SK-N-SH treated with all-trans-retinoic acid at 6 μM for 48 hours (cell line): ENCODE measurements around the gene UGT1A9.

Source experiments
- ATAC-seq: fragments of 200-7000 bp; cut with Tn5 transposase; 3 replicates; pipeline ENCODE4 v1.9.1; 2020; ENCODE audit warnings: mild to moderate bottlenecking, moderate library complexity
- ARNTL ChIP-seq: fragments of 450-650 bp; formaldehyde crosslinking; IDR thresholded peaks from 2 replicates; pipeline ENCODE4 v1.5.0; 2020; ENCODE audit warnings: low read depth, mild to moderate bottlenecking, moderate library complexity, borderline replicate concordance
- BACH2 ChIP-seq: fragments of 250-450 bp; sonication (Bioruptor Pico); IDR thresholded peaks from 2 replicates; pipeline ENCODE4 v1.9.0; 2021; ENCODE audit warnings: mild to moderate bottlenecking, borderline replicate concordance
- CSDC2 ChIP-seq: fragments of 250-450 bp; sonication (Bioruptor Pico); IDR thresholded peaks from 2 replicates; pipeline ENCODE4 v1.5.0; 2020; ENCODE audit warnings: mild to moderate bottlenecking, moderate library complexity
- ESRRG ChIP-seq: fragments of 250-450 bp; sonication (Bioruptor Pico); IDR thresholded peaks from 2 replicates; pipeline ENCODE4 v1.6.1; 2021; ENCODE audit warnings: mild to moderate bottlenecking
- GLIS3 ChIP-seq: fragments of 250-450 bp; sonication (Bioruptor Pico); IDR thresholded peaks from 2 replicates; pipeline ENCODE4 v1.5.0; 2020; ENCODE audit warnings: mild to moderate bottlenecking, moderate library complexity
- ISL1 ChIP-seq: fragments of 250-450 bp; sonication (Bioruptor Pico); IDR thresholded peaks from 2 replicates; pipeline ENCODE4 v2.1.2; 2022; ENCODE audit warnings: mild to moderate bottlenecking, moderate library complexity
- OSR1 ChIP-seq: fragments of 250-450 bp; sonication (Bioruptor Pico); IDR thresholded peaks from 2 replicates; pipeline ENCODE4 v1.8.0; 2022; ENCODE audit warnings: moderate library complexity, mild to moderate bottlenecking, inconsistent platforms
- PPARA ChIP-seq: fragments of 250-450 bp; sonication (Bioruptor Pico); IDR thresholded peaks from 2 replicates; pipeline ENCODE4 v1.5.0; 2020; ENCODE audit warnings: mild to moderate bottlenecking, borderline replicate concordance
- RARB ChIP-seq: fragments of 250-450 bp; sonication (Bioruptor Pico); IDR thresholded peaks from 2 replicates; pipeline ENCODE4 v1.8.0; 2021; ENCODE audit warnings: mild to moderate bottlenecking, moderate library complexity
- SNAI2 ChIP-seq: fragments of 250-450 bp; sonication (Bioruptor Pico); IDR thresholded peaks from 2 replicates; pipeline ENCODE4 v1.5.0; 2020; ENCODE audit warnings: mild to moderate bottlenecking, moderate library complexity
- TCF4 ChIP-seq: fragments of 250-450 bp; sonication (Bioruptor Pico); IDR thresholded peaks from 2 replicates; pipeline ENCODE4 v1.8.0; 2021; ENCODE audit warnings: mild to moderate bottlenecking, moderate library complexity, borderline replicate concordance
- TOX ChIP-seq: fragments of 250-450 bp; sonication (Bioruptor Pico); IDR thresholded peaks from 2 replicates; pipeline ENCODE4 v1.8.0; 2021; ENCODE audit warnings: mild to moderate bottlenecking, moderate library complexity, borderline replicate concordance
- ZC3H10 ChIP-seq: fragments of 250-450 bp; sonication (Bioruptor Pico); IDR thresholded peaks from 2 replicates; pipeline ENCODE4 v1.5.1; 2021; ENCODE audit warnings: mild to moderate bottlenecking, moderate library complexity
- ZFP3 ChIP-seq: fragments of 250-450 bp; sonication (Bioruptor Pico); IDR thresholded peaks from 2 replicates; pipeline ENCODE4 v1.5.0; 2020; ENCODE audit warnings: mild to moderate bottlenecking, moderate library complexity
- ZFP30 ChIP-seq: fragments of 450-650 bp; formaldehyde crosslinking; IDR thresholded peaks from 2 replicates; pipeline ENCODE4 v1.5.0; 2022; ENCODE audit warnings: mild to moderate bottlenecking, moderate library complexity
- ZNF565 ChIP-seq: fragments of 450-650 bp; formaldehyde crosslinking; conservative IDR thresholded peaks from 2 replicates; pipeline ENCODE4 v1.5.0; 2020; ENCODE audit warnings: low read depth, mild to moderate bottlenecking, moderate library complexity
- ZNF70 ChIP-seq: fragments of 450-650 bp; formaldehyde crosslinking; IDR thresholded peaks from 2 replicates; pipeline ENCODE4 v1.5.0; 2020; ENCODE audit warnings: mild to moderate bottlenecking, moderate library complexity
- ZNF8 ChIP-seq: fragments of 450-650 bp; formaldehyde crosslinking; IDR thresholded peaks from 2 replicates; pipeline ENCODE4 v1.5.0; 2020; ENCODE audit warnings: mild to moderate bottlenecking, moderate library complexity
- TF ChIP-seq, protein P1 (sequence below): fragments of 250-450 bp; sonication (Bioruptor Pico); IDR thresholded peaks from 2 replicates; pipeline ENCODE4 v1.8.0; 2021; ENCODE audit warnings: low read depth, mild to moderate bottlenecking, moderate library complexity, borderline replicate concordance
- TF ChIP-seq, protein P2 (sequence below): fragments of 250-450 bp; sonication (Bioruptor Pico); IDR thresholded peaks from 2 replicates; pipeline ENCODE4 v1.5.1; 2020; ENCODE audit warnings: low read depth, mild to moderate bottlenecking, moderate library complexity
- TF ChIP-seq, protein P3 (sequence below): fragments of 250-450 bp; sonication (Bioruptor Pico); IDR thresholded peaks from 2 replicates; pipeline ENCODE4 v1.5.0; 2020; ENCODE audit warnings: mild to moderate bottlenecking, moderate library complexity
- TF ChIP-seq, protein P4 (sequence below): fragments of 250-450 bp; sonication (Bioruptor Pico); IDR thresholded peaks from 2 replicates; pipeline ENCODE4 v1.8.0; 2020; ENCODE audit warnings: mild to moderate bottlenecking, moderate library complexity, borderline replicate concordance

UGT1A9 gene

DNA sequence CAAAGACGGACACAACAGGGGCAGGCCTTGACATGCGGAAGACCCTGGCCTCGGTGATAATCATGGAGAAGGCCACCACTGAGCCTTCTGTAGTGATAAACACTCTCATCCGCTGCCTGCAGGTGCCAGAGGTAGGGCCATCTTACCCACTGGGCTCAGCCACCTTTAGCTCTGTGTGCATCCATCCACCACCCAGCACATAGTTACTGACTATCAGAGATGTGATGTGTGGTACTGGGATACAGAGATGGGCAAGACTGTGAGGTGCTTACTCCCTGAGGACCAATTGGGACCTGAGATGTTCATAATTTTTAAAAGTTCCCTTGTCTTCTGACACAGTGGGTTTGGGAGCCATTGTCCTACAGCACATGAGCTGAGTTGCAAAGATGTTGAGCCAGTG is 108.0 kb downstream of the UGT1A9 start:
- ATAC-seq: no peak
- no peak for TF ChIP-seq ZNF8 (CRISPR knock-in tag)
- TF ChIP-seq SNAI2 (CRISPR knock-in tag): no peak
- no peak for TF ChIP-seq OSR1 (CRISPR knock-in tag)
- no peak for TF ChIP-seq BACH2 (CRISPR knock-in tag)
- TF ChIP-seq, protein P1, sequence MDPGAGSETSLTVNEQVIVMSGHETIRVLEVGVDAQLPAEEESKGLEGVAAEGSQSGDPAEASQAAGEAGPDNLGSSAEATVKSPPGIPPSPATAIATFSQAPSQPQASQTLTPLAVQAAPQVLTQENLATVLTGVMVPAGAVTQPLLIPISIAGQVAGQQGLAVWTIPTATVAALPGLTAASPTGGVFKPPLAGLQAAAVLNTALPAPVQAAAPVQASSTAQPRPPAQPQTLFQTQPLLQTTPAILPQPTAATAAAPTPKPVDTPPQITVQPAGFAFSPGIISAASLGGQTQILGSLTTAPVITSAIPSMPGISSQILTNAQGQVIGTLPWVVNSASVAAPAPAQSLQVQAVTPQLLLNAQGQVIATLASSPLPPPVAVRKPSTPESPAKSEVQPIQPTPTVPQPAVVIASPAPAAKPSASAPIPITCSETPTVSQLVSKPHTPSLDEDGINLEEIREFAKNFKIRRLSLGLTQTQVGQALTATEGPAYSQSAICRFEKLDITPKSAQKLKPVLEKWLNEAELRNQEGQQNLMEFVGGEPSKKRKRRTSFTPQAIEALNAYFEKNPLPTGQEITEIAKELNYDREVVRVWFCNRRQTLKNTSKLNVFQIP (CRISPR knock-in tag): no peak
- TF ChIP-seq CSDC2: no peak
- no peak for TF ChIP-seq RARB (CRISPR knock-in tag)
- TF ChIP-seq ZFP3 (CRISPR knock-in tag): no peak
- TF ChIP-seq PPARA: no peak
- TF ChIP-seq, protein P2, sequence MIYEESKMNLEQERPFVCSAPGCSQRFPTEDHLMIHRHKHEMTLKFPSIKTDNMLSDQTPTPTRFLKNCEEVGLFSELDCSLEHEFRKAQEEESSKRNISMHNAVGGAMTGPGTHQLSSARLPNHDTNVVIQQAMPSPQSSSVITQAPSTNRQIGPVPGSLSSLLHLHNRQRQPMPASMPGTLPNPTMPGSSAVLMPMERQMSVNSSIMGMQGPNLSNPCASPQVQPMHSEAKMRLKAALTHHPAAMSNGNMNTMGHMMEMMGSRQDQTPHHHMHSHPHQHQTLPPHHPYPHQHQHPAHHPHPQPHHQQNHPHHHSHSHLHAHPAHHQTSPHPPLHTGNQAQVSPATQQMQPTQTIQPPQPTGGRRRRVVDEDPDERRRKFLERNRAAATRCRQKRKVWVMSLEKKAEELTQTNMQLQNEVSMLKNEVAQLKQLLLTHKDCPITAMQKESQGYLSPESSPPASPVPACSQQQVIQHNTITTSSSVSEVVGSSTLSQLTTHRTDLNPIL (CRISPR knock-in tag): no peak
- TF ChIP-seq ISL1 (CRISPR knock-in tag): no peak
- TF ChIP-seq TCF4: no peak
- TF ChIP-seq GLIS3: no peak
- no peak for TF ChIP-seq ESRRG (CRISPR knock-in tag)
- TF ChIP-seq, protein P3, sequence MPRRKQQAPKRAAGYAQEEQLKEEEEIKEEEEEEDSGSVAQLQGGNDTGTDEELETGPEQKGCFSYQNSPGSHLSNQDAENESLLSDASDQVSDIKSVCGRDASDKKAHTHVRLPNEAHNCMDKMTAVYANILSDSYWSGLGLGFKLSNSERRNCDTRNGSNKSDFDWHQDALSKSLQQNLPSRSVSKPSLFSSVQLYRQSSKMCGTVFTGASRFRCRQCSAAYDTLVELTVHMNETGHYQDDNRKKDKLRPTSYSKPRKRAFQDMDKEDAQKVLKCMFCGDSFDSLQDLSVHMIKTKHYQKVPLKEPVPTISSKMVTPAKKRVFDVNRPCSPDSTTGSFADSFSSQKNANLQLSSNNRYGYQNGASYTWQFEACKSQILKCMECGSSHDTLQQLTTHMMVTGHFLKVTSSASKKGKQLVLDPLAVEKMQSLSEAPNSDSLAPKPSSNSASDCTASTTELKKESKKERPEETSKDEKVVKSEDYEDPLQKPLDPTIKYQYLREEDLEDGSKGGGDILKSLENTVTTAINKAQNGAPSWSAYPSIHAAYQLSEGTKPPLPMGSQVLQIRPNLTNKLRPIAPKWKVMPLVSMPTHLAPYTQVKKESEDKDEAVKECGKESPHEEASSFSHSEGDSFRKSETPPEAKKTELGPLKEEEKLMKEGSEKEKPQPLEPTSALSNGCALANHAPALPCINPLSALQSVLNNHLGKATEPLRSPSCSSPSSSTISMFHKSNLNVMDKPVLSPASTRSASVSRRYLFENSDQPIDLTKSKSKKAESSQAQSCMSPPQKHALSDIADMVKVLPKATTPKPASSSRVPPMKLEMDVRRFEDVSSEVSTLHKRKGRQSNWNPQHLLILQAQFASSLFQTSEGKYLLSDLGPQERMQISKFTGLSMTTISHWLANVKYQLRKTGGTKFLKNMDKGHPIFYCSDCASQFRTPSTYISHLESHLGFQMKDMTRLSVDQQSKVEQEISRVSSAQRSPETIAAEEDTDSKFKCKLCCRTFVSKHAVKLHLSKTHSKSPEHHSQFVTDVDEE: no peak
- no peak for TF ChIP-seq TOX (CRISPR knock-in tag)
- TF ChIP-seq, all 23 proteins: peak for 0

DNA sequence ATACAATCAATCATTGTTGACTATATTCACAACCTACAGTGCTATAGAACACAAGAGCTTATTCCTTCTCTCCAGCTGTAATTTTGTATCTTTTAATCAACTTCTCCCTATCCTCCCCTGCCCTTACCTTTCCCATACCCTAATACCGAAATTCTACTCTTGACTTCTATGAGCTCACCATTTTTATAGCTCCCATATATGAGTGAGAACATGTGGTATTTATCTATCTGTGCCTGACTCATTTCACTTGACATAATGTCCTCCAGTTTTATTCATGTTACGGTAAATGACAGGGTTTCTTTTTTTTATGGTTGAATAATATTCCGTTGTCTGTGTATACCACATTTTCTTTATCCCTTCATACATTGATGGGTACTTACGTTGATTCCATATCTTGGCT is 109.1 kb downstream of the UGT1A9 start:
- ATAC-seq: no peak

More for the DNA sequence above, 109.1 kb downstream of the UGT1A9 start:
- TF ChIP-seq SNAI2 (CRISPR knock-in tag) (no peak), ZC3H10 (CRISPR knock-in tag) (no peak), ZFP3 (CRISPR knock-in tag) (no peak), OSR1 (CRISPR knock-in tag) (no peak), ESRRG (CRISPR knock-in tag) (no peak), ISL1 (CRISPR knock-in tag) (no peak), ZFP30 (CRISPR knock-in tag) (no peak), ARNTL (no peak), ZNF565 (no peak), PPARA (no peak), ZNF70 (no peak), GLIS3 (no peak)
- TF ChIP-seq, protein P2 (CRISPR knock-in tag): no peak
- TF ChIP-seq, protein P4, sequence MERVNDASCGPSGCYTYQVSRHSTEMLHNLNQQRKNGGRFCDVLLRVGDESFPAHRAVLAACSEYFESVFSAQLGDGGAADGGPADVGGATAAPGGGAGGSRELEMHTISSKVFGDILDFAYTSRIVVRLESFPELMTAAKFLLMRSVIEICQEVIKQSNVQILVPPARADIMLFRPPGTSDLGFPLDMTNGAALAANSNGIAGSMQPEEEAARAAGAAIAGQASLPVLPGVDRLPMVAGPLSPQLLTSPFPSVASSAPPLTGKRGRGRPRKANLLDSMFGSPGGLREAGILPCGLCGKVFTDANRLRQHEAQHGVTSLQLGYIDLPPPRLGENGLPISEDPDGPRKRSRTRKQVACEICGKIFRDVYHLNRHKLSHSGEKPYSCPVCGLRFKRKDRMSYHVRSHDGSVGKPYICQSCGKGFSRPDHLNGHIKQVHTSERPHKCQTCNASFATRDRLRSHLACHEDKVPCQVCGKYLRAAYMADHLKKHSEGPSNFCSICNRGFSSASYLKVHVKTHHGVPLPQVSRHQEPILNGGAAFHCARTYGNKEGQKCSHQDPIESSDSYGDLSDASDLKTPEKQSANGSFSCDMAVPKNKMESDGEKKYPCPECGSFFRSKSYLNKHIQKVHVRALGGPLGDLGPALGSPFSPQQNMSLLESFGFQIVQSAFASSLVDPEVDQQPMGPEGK (CRISPR knock-in tag): no peak
- TF ChIP-seq, protein P3: no peak
